ENCODE measurements around the gene CCNH.

CCNH gene

GRCh38 chr5:87369431-87369830 is 43.3 kb downstream of the CCNH start:
- H2BK12ac ChIP-seq (ENCODE audit: low read length in 2 of 2): no peak overlapping the region
- DNase-seq: no peak
- no peak overlapping the region for H3K23ac ChIP-seq (ENCODE audit: low read length in 2 of 2)
- H3K79me1 ChIP-seq (replicated peaks; ENCODE audit: low read length, poor library complexity, severe bottlenecking): peaks cover 5% of the 10 kb centered on the region
- no peak overlapping the region for H3K4ac ChIP-seq (ENCODE audit: low read depth in 1 of 2, low read length in 2 of 2)
- H3K4me1 ChIP-seq (ENCODE audit: control insufficient read depth, insufficient read depth, low read depth, low read length): no peaks in the 10 kb centered on the region
- no peak overlapping the region for H3K27ac ChIP-seq (ENCODE audit: low read length, poor library complexity, severe bottlenecking)
- no peak overlapping the region for H3K18ac ChIP-seq (ENCODE audit: low read depth in 1 of 2, low read length in 2 of 2)
- H4K8ac ChIP-seq (ENCODE audit: low read length): no peak overlapping the region
- H2BK5ac ChIP-seq (ENCODE audit: low read depth, low read length, poor library complexity, severe bottlenecking): no peak overlapping the region
- H2AK5ac ChIP-seq (ENCODE audit: low read length, severe bottlenecking): no peak overlapping the region
- H4K91ac ChIP-seq (ENCODE audit: low read length): no peak overlapping the region
- H3K14ac ChIP-seq (ENCODE audit: low read length in 2 of 2): no peak overlapping the region
- H3K4me3 ChIP-seq (ENCODE audit: insufficient read depth in 1 of 2, low read depth in 1 of 2, low read length in 2 of 2): no peak overlapping the region
- peaks cover 3 to 93% of the 10 kb centered on the region in 2 experiments for H3K36me3 ChIP-seq (ENCODE audit: control insufficient read depth in 1 of 2, insufficient read depth in 2 of 2, low read depth in 1 of 2, low read length in 2 of 2)
- no peak overlapping the region for H3K4me2 ChIP-seq (ENCODE audit: low read length, poor library complexity, severe bottlenecking)
- H2AFZ ChIP-seq (ENCODE audit: low read depth, low read length): no peak overlapping the region
- H2BK15ac ChIP-seq (ENCODE audit: low read depth, poor library complexity, severe bottlenecking): no peak overlapping the region
- H2BK120ac ChIP-seq (ENCODE audit: low read depth, low read length): no peak overlapping the region
- no peak overlapping the region for H3K9ac ChIP-seq (ENCODE audit: low read length)
- no peaks in the 10 kb centered on the region for H3K9me3 ChIP-seq (ENCODE audit: control insufficient read depth, low read length)
- no peaks in the 10 kb centered on the region for H3K27me3 ChIP-seq (ENCODE audit: control insufficient read depth in 1 of 2, insufficient read depth in 1 of 2, low read length in 2 of 2)

GRCh38 chr5:87368601-87369000 is 44.1 kb downstream of the CCNH start:
- Histone ChIP-seq H2BK15ac (ENCODE audit: low read depth, poor library complexity, severe bottlenecking) (no peak overlapping the region), H4K91ac (ENCODE audit: low read length) (no peak overlapping the region), H2BK12ac (ENCODE audit: low read length in 2 of 2) (no peak overlapping the region), H2BK5ac (ENCODE audit: low read depth, low read length, poor library complexity, severe bottlenecking) (no peak overlapping the region), H4K8ac (ENCODE audit: low read length) (no peak overlapping the region), H2AFZ (ENCODE audit: low read depth, low read length) (no peak overlapping the region), H3K14ac (ENCODE audit: low read length in 2 of 2) (no peak overlapping the region), H3K4me3 (ENCODE audit: insufficient read depth in 1 of 2, low read depth in 1 of 2, low read length in 2 of 2) (no peak overlapping the region), H3K4me1 (ENCODE audit: control insufficient read depth, insufficient read depth, low read depth, low read length) (no peaks in the 10 kb centered on the region), H3K36me3 (ENCODE audit: control insufficient read depth in 1 of 2, insufficient read depth in 2 of 2, low read depth in 1 of 2, low read length in 2 of 2) (peaks cover 3 to 96% of the 10 kb centered on the region in 2 experiments), H3K18ac (ENCODE audit: low read depth in 1 of 2, low read length in 2 of 2) (no peak overlapping the region), H3K27ac (ENCODE audit: low read length, poor library complexity, severe bottlenecking) (no peak overlapping the region), H3K9me3 (ENCODE audit: control insufficient read depth, low read length) (no peaks in the 10 kb centered on the region), H3K4me2 (ENCODE audit: low read length, poor library complexity, severe bottlenecking) (no peak overlapping the region), H2BK120ac (ENCODE audit: low read depth, low read length) (no peak overlapping the region), H3K27me3 (ENCODE audit: control insufficient read depth in 1 of 2, insufficient read depth in 1 of 2, low read length in 2 of 2) (no peaks in the 10 kb centered on the region), H3K4ac (ENCODE audit: low read depth in 1 of 2, low read length in 2 of 2) (no peak overlapping the region), H2AK5ac (ENCODE audit: low read length, severe bottlenecking) (no peak overlapping the region), H3K79me1 (replicated peaks; ENCODE audit: low read length, poor library complexity, severe bottlenecking) (peaks cover 5% of the 10 kb centered on the region), H3K23ac (ENCODE audit: low read length in 2 of 2) (no peak overlapping the region), H3K9ac (ENCODE audit: low read length) (no peak overlapping the region)
- DNase-seq: no peak
- WGBS: 100% methylated on average over 3 of the region's 3 CpGs

- Histone ChIP-seq H3K9me3 (ENCODE audit: control insufficient read depth, low read length) (no peaks in the 10 kb centered on the region), H3K4me3 (ENCODE audit: insufficient read depth in 1 of 2, low read depth in 1 of 2, low read length in 2 of 2) (no peak overlapping the region), H2AK5ac (ENCODE audit: low read length, severe bottlenecking) (no peak overlapping the region), H3K9ac (ENCODE audit: low read length) (no peak overlapping the region), H2BK15ac (ENCODE audit: low read depth, poor library complexity, severe bottlenecking) (no peak overlapping the region), H2AFZ (ENCODE audit: low read depth, low read length) (no peak overlapping the region), H3K23ac (ENCODE audit: low read length in 2 of 2) (no peak overlapping the region), H4K8ac (ENCODE audit: low read length) (no peak overlapping the region), H3K79me1 (replicated peaks; ENCODE audit: low read length, poor library complexity, severe bottlenecking) (peaks cover 4% of the 10 kb centered on the region), H3K27ac (ENCODE audit: low read length, poor library complexity, severe bottlenecking) (no peak overlapping the region), H2BK120ac (ENCODE audit: low read depth, low read length) (no peak overlapping the region), H2BK12ac (ENCODE audit: low read length in 2 of 2) (no peak overlapping the region), H3K18ac (ENCODE audit: low read depth in 1 of 2, low read length in 2 of 2) (no peak overlapping the region), H3K14ac (ENCODE audit: low read length in 2 of 2) (no peak overlapping the region), H3K36me3 (ENCODE audit: control insufficient read depth in 1 of 2, insufficient read depth in 2 of 2, low read depth in 1 of 2, low read length in 2 of 2) (peaks cover 3 to 96% of the 10 kb centered on the region in 2 experiments), H3K4me2 (ENCODE audit: low read length, poor library complexity, severe bottlenecking) (no peak overlapping the region), H3K4me1 (ENCODE audit: control insufficient read depth, insufficient read depth, low read depth, low read length) (no peaks in the 10 kb centered on the region), H3K4ac (ENCODE audit: low read depth in 1 of 2, low read length in 2 of 2) (no peak overlapping the region), H3K27me3 (ENCODE audit: control insufficient read depth in 1 of 2, insufficient read depth in 1 of 2, low read length in 2 of 2) (no peaks in the 10 kb centered on the region), H2BK5ac (ENCODE audit: low read depth, low read length, poor library complexity, severe bottlenecking) (no peak overlapping the region), H4K91ac (ENCODE audit: low read length) (no peak overlapping the region)
- DNase-seq: no peak
- 100% methylated on average over 1 of the region's 2 CpGs for WGBS
Observed at GRCh38 chr5:87367243-87367642, 45.5 kb downstream of the CCNH start.

- no CpG with 5 or more reads among the region's 1 CpG for WGBS
- no peak overlapping the region for H4K91ac ChIP-seq (ENCODE audit: low read length)
Observed at GRCh38 chr5:87361536-87362213, 51.1 kb downstream of the CCNH start.

More at GRCh38 chr5:87361536-87362213, 51.1 kb downstream of the CCNH start:
- H3K9me3 ChIP-seq (ENCODE audit: control insufficient read depth, low read length): no peaks in the 10 kb centered on the region
- no peak overlapping the region for H3K27ac ChIP-seq (ENCODE audit: low read length, poor library complexity, severe bottlenecking)
- H3K9ac ChIP-seq (ENCODE audit: low read length): no peak overlapping the region
- no peak for DNase-seq
- peaks cover 7% of the 10 kb centered on the region for H3K79me1 ChIP-seq (replicated peaks; ENCODE audit: low read length, poor library complexity, severe bottlenecking)
- H4K8ac ChIP-seq (ENCODE audit: low read length): no peak overlapping the region
- H2BK5ac ChIP-seq (ENCODE audit: low read depth, low read length, poor library complexity, severe bottlenecking): no peak overlapping the region
- no peak overlapping the region for H2BK12ac ChIP-seq (ENCODE audit: low read length in 2 of 2)
- no peak overlapping the region for H3K18ac ChIP-seq (ENCODE audit: low read depth in 1 of 2, low read length in 2 of 2)
- H3K4me1 ChIP-seq (ENCODE audit: control insufficient read depth, insufficient read depth, low read depth, low read length): no peaks in the 10 kb centered on the region
- H2AFZ ChIP-seq (ENCODE audit: low read depth, low read length): no peak overlapping the region
- peaks cover 5 to 80% of the 10 kb centered on the region in 2 experiments for H3K36me3 ChIP-seq (ENCODE audit: control insufficient read depth in 1 of 2, insufficient read depth in 2 of 2, low read depth in 1 of 2, low read length in 2 of 2)
- no peak overlapping the region for H3K23ac ChIP-seq (ENCODE audit: low read length in 2 of 2)
- no peak overlapping the region for H2BK15ac ChIP-seq (ENCODE audit: low read depth, poor library complexity, severe bottlenecking)
- H3K4me2 ChIP-seq (ENCODE audit: low read length, poor library complexity, severe bottlenecking): no peak overlapping the region
- no peak overlapping the region for H2BK120ac ChIP-seq (ENCODE audit: low read depth, low read length)
- no peaks in the 10 kb centered on the region for H3K27me3 ChIP-seq (ENCODE audit: control insufficient read depth in 1 of 2, insufficient read depth in 1 of 2, low read length in 2 of 2)
- no peak overlapping the region for H3K14ac ChIP-seq (ENCODE audit: low read length in 2 of 2)
- no peak overlapping the region for H2AK5ac ChIP-seq (ENCODE audit: low read length, severe bottlenecking)
- H3K4me3 ChIP-seq (ENCODE audit: insufficient read depth in 1 of 2, low read depth in 1 of 2, low read length in 2 of 2): no peak overlapping the region
- no peak overlapping the region for H3K4ac ChIP-seq (ENCODE audit: low read depth in 1 of 2, low read length in 2 of 2)
